OCI-LY1 (cell line): ENCODE results near the gene WNT11.

Experiments
- CTCF ChIP-seq: fragments of 200-600 bp; sonication (generic), shearing (Covaris generic); IDR thresholded peaks from 2 replicates; pipeline ENCODE4 v1.5.1; 2017; ENCODE audit warnings: mild to moderate bottlenecking, antibody characterized with exemption, low read length, moderate library complexity, mixed read lengths
- EZH2 ChIP-seq: fragments of 200-600 bp; sonication (generic), shearing (Covaris generic); IDR thresholded peaks from 2 replicates; pipeline ENCODE4 v1.8.0; 2017; ENCODE audit warnings: borderline replicate concordance, mixed run types, mild to moderate bottlenecking, antibody characterized with exemption, low read length, moderate library complexity, mixed read lengths

- TF ChIP-seq CTCF, result no peak
- TF ChIP-seq EZH2, result no peak
Measured at GRCh38 chr11:76143274-76143673, 63.0 kb downstream of the WNT11 start.
